Activated T-cell treated with anti-CD3 and anti-CD28 coated beads for 24 hours (primary cell): ENCODE measurements around the gene GANAB.
"Not testable (repeated sequence)": the region's sequence is repeated elsewhere in the genome, so short reads cannot be mapped to it uniquely, and the experiment has no call there.

Experiments
- DNase-seq: peaks from one replicate; pipeline ENCODE4 v3.0.0-alpha.2; 2020; ENCODE audit warnings: low read depth

GANAB gene

DNA sequence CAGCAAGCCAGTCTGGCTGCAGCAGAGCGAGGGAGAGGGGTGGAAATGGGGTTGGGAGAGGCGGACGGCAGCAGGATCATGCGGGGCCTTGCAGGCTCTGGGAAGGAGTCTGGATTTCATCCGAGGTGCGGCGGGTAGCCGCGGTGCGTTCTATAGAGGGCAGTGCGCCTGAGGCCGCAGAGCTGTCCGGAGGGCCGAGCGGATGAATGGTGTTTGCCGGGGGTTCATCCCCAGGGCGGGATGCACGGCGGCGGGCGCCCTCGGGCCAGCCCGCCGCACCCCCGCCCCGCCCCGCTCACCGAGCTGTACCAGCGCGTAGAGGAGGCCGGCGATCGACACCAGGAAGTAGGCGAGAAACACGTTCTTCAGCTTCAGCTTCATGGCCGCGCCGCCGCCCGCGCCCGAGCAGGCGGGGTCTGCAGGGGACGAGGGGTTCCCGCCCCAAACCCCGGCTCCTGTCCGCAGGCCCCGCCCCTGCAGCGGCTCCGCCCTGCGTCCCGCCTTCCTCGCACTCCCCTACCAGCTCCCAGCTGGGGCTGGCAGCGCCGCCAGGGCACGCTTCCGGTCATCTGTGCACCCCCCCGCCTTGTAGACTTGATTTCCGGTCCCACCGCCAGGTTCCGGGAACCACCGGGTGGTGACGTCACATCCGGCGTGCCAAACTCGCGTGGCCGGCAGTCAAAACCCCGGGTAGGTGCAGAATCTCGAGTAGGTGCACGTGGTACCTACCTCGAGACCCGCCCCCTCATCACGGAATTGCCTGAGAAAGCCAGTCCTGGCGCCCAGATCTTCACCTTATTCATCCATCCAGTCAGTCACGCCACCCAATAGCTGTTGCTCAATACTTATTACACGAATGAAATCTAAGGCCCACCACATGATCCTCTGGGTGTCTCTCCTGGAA lies 24.6 kb downstream of the GANAB start, which contains the start of gene B3GAT3:
Gene B3GAT3, minus strand, starts transcription at position 420 of the 904 bp plus-strand sequence. Its CDS starts 39 bp downstream, at position 381.
- peak; percentile 96 for DNase-seq

DNA sequence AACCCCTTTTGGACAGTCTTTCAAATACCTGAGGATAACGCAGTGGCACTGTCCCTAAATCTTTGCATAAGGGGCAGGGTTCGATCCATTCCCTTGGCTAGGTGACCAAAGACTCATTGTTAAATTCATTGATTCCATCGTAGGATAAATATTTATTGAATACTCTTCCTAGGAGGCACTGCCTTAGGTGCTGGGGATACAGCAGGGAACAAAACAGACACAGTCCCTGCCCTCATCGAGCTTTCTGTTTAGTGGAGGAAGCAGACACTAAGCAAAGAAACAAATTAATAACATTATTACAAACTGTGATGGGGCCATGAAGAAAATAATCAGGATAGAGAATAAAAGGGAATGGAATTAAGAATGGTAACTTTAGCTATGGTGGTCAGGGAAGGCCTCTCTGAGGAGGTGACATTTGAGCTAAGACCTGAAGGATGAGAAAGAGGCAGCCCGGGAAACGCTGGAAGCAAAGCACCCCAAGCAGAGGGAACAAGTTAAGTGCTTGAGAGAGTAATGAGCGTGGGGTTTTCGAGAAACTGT lies 25.3 kb downstream of the GANAB start:
- no peak for DNase-seq

DNA sequence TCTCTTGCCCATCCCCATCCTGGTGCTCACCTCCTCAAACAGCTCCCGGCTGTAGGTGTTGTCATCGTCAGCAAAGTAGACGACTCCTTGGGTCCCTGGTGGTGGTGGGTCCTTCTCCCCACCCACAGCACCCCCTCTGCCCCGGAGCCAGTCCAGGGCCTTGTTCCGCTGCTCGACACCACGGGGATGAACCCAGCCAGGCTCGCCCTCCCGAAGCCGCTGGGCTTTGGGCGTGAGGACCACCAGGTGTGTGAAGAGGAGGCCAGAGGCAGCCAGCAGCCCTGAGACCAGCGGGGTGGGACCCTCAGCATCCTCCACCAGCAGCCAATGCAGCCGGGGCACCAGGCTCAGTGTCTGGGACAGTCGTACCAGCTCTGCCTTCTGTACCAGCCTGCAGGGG lies 29.5 kb downstream of the GANAB start:
- DNase-seq = not testable (repeated sequence)

DNA sequence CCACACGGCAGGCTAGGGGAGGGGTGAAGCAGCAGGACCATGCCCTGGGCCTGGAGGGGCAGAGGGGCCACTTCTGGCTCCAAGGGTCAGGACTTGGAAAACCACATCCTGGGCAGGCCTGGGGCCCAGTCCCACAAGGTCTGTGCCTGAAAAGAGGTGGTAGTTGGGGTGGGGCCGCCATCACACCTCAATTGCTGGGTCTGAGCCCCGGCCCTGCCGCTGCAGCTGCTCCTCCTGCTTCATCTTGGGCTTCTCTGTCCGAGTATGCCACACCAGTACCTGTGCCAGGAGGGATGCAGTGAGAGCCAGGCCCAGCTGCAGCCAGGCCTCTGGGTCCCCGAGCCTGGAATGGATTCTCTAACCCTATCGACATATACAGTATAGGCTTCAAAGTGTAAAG lies 30.9 kb downstream of the GANAB start:
- DNase-seq = no peak

DNA sequence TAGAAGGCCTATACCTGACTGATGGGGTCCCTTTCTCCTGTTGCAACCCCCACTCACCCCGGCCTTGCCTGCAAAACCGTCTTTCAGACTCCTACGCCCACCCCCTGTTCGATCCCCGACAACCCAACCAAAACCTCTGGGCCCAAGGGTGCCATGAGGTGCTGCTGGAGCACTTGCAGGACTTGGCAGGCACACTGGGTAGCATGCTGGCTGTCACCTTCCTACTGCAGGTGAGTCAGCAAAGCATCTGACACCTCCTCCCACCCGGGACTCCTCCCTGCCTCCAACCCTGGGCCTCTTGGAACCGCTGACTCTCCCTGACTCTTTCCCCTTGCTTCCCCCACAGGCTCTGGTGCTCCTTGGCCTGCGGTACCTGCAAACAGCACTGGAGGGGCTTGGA lies 32.1 kb downstream of the GANAB start:
- DNase-seq = peak; percentile 55

DNA sequence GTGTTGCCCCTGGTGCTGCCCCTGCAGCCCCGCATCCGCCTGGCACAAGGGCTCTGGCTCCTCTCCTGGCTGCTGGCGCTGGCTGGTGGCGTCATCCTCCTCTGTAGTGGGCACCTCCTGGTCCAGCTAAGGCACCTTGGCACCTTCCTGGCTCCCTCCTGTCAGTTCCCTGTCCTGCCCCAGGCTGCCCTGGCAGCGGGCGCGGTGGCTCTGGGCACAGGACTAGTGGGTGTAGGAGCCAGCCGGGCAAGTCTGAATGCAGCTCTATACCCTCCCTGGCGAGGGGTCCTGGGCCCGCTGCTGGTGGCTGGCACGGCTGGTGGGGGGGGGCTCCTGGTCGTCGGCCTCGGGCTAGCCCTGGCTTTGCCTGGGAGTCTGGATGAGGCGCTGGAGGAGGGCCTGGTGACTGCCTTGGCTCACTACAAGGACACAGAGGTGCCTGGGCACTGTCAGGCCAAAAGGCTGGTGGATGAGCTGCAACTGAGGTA lies 33.1 kb downstream of the GANAB start:
- DNase-seq = no peak

DNA sequence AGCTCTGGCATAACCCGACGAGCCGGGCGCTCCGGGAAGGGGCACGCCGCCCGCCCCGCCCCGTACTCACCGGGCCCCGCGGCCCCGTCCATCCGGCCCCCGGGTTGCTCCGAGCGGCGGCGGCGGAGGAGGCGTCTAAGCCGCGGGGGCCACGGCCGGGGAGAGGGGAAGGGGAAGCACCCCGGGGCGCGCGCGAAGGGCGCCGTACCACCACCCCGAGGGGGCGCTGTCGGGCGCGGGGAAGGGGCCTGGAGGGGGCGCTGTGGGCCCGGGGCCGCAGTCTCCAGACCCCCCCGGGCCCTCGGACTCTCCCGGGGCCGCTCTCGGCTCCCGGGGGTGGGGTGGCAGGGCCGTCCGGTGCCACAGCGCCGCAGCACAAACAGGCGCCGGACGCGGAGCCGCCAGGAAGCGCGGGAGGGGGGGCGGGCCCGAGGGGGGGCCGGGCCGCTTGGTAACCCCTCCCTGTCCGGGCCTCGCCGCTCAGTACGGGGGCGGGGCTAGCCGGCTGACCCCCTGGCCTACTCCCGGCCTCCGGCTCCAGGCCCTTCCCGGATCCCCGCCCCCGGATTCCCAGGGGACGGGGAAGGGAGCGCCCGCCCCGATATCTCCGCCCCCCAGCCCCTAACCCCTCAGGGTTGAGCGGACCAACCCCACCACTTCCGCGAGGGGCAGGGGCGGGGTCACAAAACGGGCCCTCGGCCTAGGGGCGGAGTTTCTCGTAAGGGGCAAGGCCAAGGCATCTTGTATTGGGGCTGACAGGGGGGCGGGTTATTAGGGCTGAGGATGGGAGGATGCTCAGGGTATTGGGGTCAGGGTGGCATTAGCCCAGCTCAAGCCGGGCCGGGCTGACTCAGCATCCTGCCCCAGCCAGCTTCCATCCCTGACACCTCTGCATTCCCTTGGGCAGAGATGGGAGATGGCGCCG lies 33.8 kb downstream of the GANAB start, which contains the start of the genes EML3 and ROM1:
Gene EML3, minus strand, starts transcription at position 410 of the 925 bp plus-strand sequence. Its CDS starts 318 bp downstream, at position 92.
Gene ROM1, plus strand, starts transcription at position 892 of the 925 bp plus-strand sequence. Its CDS starts 25 bp downstream, at position 917.
- DNase-seq = peak; percentile 81

DNA sequence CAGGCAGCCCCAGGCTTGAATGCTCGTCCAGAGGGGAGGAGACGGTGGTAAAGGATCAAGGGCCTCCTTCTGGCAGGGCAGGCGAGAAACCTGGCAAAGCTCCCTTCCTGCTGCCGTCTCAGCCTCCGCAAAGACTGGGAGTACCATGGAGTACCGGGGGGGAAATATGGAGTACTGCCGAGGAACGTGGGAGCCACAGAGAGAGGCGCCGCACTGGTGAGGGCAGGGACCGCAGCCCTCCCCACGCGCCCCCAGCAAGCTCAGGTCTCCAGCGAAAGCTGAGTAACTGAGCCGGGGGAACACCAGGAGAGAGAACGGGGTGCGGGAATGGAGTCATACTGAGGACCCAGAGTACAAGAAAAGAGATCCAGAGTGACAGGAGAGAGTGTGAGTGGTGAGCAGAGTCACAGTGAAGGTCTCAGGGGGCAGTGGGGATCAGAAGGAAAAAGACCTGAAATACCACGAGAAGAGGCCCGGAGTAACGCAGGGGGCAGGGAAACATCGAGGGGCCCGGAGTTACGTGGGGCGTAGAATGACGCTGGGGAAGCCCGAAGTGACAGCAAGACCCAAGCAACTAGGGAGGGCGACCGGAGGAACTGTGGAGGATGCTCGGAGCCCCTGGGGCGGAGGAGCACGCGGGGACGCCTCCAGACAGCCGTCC lies 34.6 kb downstream of the GANAB start:
- DNase-seq = peak; percentile 50

DNA sequence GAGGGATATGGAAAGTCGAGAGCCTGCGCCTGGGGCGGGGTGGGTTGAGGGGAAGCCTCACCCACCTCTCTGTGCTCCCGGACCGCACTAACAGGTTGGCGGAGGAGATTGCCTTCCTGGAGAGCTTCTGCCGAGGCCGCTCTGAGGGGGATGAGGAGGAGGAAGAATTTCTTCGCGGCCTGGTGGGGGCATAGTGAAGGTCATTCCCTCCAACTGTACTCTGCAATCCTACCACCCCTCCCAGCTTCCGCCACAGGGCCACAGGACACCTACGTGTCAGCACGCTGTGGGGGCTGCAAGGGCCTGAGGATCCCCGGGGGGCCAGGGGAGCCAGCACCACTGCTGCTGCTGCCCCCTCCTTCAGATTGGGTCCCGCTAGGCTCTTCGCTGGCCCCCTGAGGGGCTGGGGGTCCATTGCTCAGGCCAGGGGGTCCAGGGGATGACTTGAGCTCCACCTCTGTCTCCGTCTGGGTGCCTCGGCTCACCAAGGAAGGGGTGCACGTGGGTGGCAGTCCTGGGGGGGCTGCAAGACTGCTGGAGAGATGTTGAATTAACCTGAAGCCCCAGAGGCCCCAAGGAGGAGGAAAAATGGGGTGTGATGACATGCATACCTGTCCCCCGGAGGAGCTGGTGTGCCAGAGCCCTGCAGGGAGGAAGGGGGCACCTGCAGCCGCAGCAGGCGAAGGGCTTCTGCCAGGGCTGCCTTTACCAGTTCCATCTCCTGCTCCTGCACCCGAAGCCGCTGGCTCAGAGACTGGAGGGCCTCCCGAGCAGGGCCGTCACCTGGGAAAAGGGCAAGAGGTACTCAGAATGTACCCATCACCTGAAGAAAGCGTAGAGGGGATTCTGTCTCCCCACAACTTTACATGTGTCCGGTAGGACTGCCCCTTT lies 35.4 kb downstream of the GANAB start:
- no peak for DNase-seq

DNA sequence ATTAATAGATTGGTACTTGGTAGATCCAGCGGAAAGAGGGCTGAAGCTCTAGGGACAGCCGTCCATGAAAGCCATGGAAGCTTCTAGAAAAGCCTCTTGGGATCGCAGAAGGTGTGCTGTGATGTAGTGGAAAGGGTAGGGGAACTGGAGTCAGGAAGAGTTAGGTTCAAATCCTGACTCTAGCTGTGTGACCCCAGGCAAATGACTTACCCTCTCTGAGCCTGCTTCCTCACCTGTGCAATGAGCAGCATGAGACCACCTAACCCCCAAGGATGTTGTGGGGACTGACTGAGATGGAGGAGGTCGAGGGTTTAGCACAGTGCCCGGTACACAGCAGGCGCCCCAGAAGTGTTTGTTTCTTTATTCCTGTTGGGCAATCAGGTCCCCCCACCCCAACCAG lies 36.0 kb downstream of the GANAB start:
- no peak for DNase-seq

DNA sequence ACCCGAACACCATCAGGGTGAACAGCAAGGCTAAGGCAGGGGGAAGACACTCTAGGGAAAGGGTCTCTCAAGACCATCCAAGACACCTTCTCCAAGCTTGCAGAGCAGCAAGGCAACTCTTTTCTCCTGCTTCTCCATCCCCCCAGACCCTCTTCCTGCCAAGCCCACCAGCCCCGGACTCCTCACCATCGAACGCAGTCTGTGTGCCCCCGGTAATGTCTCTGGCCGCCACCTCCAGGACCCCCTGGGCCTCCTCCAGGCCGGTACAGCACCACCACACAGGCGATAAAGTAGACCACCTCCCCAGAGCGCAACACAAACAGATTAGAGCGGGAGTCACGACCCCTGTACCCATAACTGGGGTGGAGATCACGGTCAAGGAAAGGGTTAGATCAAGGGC lies 37.6 kb downstream of the GANAB start:
- no peak for DNase-seq

DNA sequence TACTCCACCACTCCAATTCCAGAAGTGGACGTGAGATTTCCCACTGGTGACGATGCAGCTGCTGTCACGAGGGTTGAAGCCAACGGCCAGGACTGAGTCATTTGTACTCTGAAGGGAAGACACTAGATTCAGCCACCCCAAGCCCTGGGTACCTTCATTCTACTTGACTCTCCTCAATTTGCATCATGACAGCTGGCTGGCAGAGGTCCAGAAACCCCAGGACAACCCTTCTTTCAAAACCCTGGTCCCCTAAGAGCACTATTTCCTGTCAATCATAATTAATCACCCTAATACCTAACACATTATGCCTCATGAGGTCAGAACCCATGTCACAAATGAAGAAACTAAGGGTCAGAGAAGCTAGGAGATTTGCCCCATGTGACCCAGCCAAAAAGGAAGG lies 38.7 kb downstream of the GANAB start:
- DNase-seq = no peak

DNA sequence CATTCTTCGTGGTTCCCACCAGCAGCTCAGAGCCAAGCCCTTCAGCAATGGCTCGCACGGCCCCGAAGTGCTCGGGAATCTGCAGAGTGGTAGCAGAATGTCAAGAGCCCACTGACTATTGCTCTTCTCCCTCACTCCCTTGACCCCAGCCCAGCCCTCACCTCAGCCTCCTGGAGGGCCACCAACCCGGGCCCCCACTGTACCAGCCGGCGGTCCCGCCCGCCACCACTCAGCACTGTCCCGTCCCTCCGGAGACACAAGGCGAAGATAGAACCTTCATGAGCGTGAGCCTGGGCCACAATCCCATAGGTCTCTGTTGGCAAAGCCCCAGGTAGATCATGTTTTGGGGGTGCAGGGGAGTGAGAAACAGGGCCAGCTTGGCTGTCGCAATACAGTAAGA lies 40.5 kb downstream of the GANAB start:
- no peak for DNase-seq

DNA sequence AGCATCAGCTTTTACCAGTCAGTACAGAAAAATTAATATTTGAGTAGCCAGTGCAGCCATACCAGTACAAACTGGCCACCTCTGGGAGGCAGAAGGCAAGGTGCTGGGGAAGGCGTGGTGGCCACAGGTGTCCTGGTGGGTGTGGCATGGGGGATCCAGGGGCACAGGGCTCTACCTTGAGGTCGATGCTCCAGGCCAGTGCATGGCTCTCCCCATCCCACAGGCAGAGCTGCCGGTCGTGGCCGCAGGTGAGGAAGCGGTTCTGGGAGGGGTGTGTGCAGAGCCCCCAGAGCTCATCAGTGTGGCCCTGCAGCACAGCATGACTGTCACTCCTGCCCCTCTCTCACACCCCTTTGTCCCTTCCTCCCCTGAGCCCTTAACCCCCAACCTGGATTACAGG lies 40.9 kb downstream of the GANAB start:
- no peak for DNase-seq

DNA sequence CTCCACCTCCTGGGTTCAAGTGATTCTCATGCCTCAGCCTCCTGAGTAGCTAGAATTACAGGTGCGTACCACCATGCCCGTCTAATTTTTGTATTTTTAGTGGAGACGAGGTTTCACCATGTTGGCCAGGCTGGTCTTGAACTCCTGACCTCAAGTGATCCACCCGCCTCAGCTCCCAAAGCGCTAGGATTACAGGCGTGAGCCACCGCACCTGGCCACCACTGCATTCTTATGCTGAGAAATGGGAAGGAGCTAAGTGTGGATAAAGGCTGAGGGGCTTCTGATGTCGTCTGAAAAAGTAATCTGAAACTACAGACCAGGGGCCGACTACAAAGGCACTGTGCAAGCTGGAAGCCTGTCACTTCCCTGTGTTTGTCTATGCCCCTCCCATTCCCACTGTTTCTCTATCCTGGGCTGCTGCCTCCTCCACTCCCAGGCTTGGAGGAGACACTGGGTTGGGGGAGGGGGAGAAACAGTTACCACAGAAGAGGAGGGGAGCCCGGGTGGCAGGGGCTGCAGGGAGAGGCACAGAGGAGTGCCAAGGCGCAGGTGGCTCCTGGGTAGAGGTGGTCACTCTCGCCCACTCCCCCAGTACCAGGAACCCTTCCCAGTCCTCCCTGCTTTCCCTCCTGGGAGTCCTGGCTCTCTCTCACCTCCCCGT lies 41.8 kb downstream of the GANAB start:
- no peak for DNase-seq

DNA sequence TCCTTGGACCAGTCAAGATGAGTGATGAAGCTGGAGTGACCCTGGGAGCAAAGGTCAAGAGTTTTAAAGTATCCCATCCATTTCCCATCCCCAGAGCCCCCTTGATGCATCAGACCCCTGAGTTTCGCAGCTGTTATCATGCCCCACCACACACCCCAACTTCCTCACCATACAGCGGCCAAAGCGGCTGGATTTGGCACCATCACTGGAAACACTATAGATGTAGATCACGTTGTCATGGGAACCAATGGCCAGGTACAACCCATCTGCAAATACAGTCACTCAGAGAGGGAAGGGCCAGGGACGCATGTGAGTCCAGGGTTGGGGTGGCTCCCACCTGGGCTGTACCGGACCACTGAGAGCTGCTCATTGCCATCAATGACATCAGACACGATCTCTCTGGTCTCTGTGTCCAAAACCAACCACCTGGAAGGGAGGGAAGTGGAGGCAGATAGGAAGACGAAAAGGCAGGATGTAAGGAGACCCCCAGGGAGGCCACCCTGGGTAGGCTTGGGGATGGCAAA lies 42.6 kb downstream of the GANAB start:
- no peak for DNase-seq

DNA sequence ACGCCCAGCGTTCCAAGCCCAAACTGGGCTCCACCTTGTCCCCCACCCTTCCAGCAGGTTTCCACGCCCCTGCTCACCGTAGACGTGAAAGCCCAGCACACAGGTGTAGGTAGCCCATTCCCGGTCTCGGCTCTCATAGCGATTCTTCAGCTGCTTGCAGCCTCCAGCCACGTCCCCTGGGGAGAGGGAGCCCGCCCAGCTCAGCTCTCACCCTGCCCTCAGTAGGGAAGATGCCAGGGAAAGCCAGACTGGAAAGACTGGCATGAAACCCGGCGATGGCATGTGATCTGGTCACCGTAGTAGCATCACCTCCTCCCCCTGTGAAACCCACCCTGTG lies 43.4 kb downstream of the GANAB start:
- no peak for DNase-seq

DNA sequence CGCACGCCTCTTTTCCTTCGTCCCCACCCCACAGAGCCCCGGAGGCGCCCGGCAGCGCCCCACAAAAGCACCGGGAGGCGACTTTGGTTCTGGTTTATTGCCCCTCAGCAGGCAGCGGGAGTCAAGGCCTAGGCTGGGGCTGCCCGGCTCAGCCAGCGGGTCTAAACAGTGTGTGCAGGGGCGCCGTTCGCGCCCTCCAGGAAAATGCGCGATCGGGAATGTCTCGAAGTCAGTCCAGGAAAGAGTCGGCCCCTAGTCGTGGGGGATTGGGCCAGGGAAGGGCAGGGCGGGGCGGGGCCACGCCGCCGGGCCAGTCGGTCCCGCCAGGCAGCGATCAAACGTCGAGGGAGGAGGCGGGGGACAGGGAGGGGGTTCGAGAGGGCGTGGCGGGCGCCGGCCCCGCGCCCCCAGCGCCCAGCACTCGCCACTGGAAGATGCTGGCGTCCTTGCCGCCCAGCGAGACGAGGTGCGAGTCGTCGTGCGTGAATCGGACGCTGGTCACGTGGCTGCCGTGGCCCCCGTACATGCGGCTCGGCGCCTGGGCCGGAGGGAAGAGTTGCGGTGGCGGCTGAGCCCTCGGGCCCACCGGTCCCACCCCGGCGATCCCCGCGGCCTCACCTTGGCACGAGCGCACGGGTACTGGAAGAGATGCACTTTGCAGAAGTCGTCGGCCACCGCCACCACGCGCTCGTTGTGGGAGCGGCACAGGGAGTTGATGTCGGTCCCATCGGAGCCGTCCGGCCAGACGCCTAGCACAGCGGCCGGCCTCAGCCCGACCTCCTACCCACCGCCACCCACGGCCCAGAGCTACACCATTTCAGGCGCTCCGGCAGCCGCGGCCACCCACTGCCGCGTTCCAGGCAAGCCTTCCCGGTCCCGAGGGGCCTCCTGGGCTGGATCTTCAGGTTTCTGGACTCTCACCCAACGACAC lies 44.0 kb downstream of the GANAB start:
- no peak for DNase-seq
